ENCODE results near the gene LYSMD1. TPM values are rescaled to one million over a fixed set of nuclear protein-coding genes. Genes with fewer than 3 reads are reported as not detected.
A peak's percentile ranks its signal among the peaks of the same experiment; 100 is the strongest.
"Not testable (repeated sequence)": the region's sequence is repeated elsewhere in the genome, so short reads cannot be mapped to it uniquely, and the experiment has no call there.

Gene LYSMD1, protein sequence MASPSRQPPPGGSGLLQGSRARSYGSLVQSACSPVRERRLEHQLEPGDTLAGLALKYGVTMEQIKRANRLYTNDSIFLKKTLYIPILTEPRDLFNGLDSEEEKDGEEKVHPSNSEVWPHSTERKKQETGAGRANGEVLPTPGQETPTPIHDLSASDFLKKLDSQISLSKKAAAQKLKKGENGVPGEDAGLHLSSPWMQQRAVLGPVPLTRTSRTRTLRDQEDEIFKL
- total RNA-seq (2014; rRNA removed; shearing (Covaris generic); ENCODE audit: low replicate concordance) = 17.5 and 19.8 TPM in 2 replicates

DNA sequence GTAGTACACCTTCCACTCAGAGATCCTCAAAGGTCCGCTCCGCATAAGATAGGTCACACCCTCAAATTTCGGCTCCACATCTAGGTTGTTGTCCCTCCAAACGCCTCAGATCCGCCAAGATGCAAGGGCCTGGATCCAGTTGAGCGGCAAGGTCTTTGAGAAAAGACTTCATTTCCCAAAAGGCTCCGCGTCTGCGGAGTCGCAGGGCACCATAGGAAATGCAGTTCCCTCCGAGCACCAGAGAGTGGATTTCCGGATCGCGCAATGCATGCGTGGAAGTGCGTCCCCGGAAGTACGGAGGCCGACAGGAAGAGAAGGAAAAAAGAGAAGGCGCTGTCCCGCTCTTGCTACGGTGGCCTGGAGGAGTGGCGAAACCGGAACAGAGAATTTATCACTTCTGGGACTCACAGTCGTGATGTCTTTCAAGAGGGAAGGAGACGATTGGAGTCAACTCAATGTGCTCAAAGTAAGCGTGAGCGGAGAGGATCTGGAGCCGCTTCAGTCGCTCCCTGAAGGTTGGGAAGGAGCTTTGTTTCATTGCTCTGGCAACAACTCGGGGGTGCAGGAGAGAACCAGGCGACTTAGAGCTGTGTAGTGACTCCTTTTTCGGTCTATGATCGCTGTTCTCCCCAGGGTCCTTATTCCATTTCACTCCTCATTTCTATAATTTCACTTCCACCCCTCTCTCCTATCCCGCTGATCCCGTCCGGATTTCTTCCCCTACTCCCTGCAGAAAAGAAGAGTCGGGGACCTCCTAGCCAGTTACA lies at the start of gene LYSMD1, which contains the start of gene SCNM1:
LYSMD1 (minus strand) TSS at position 165 of the 767 bp plus-strand sequence. CDS start 644 bp downstream, outside the sequence.
SCNM1 (plus strand) TSS at position 407 of the 767 bp plus-strand sequence; CDS start at position 416, 9 bp downstream.
- in situ Hi-C loops (cut with HindIII; ENCODE audit: low pct_unique_long_range_greater_than_20kb, low sequenced_read_pairs) = no loop called here
- peak; percentile 97 for DNase-seq (ENCODE audit: low read depth)

- DNase-seq (ENCODE audit: low read depth) = no peak
Measured at GRCh38 chr1:151213560-151213959, 47.9 kb upstream of the LYSMD1 start.

GRCh38 chr1:151211972-151212705 lies 46.4 kb upstream of the LYSMD1 start:
- DNase-seq (ENCODE audit: low read depth) = no peak
- in situ Hi-C loops (cut with HindIII; ENCODE audit: low pct_unique_long_range_greater_than_20kb, low sequenced_read_pairs) = no loop called here

More at GRCh38 chr1:151213560-151213959, 47.9 kb upstream of the LYSMD1 start:
- in situ Hi-C loops (cut with HindIII; ENCODE audit: low pct_unique_long_range_greater_than_20kb, low sequenced_read_pairs) = no loop called here

GRCh38 chr1:151210830-151211229 lies 45.1 kb upstream of the LYSMD1 start:
- DNase-seq (ENCODE audit: low read depth) = peak; percentile 14
- in situ Hi-C loops (cut with HindIII; ENCODE audit: low pct_unique_long_range_greater_than_20kb, low sequenced_read_pairs) = no loop called here

- in situ Hi-C loops (cut with HindIII; ENCODE audit: low pct_unique_long_range_greater_than_20kb, low sequenced_read_pairs); DNase-seq (ENCODE audit: low read depth): not testable (repeated sequence)
Measured at GRCh38 chr1:151205381-151205965, 39.8 kb upstream of the LYSMD1 start.

GRCh38 chr1:151199873-151200581 lies 34.3 kb upstream of the LYSMD1 start:
- in situ Hi-C loops (cut with HindIII; ENCODE audit: low pct_unique_long_range_greater_than_20kb, low sequenced_read_pairs) = no loop called here
- DNase-seq (ENCODE audit: low read depth) = peak; percentile 62

- in situ Hi-C loops (cut with HindIII; ENCODE audit: low pct_unique_long_range_greater_than_20kb, low sequenced_read_pairs) = no loop called here
- peak; percentile 96 for DNase-seq (ENCODE audit: low read depth)
Measured at GRCh38 chr1:151198254-151199127, 32.8 kb upstream of the LYSMD1 start, which contains the start of gene PIP5K1A. PIP5K1A (plus strand) TSS chr1:151198552; CDS start chr1:151198997, 445 bp downstream.

DNA sequence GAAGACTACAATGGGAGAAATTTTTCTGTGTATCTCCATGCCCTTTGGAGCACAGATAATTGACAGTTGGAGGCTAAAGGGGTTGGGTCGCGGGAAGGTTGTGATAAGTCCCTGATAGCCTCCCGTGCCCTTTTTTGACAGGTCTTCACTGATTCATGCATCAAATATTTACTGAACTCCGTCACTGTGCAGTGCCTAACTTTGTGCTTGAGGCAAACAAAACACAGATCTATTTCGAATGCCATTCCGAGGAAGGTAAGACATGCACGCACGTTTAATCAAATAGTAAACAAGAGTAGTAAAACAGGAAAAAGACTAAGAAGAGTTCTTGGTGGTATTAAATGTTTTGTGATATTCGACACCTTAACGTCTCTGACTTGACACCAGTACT lies 32.2 kb upstream of the LYSMD1 start:
- in situ Hi-C loops (cut with HindIII; ENCODE audit: low pct_unique_long_range_greater_than_20kb, low sequenced_read_pairs) = no loop called here
- DNase-seq (ENCODE audit: low read depth) = no peak

GRCh38 chr1:151196292-151196800 lies 30.6 kb upstream of the LYSMD1 start:
- peak; percentile 89 for DNase-seq (ENCODE audit: low read depth)
- in situ Hi-C loops (cut with HindIII; ENCODE audit: low pct_unique_long_range_greater_than_20kb, low sequenced_read_pairs) = no loop called here

GRCh38 chr1:151194894-151195594 lies 29.3 kb upstream of the LYSMD1 start:
- DNase-seq (ENCODE audit: low read depth) = peak; percentile 82
- in situ Hi-C loops (cut with HindIII; ENCODE audit: low pct_unique_long_range_greater_than_20kb, low sequenced_read_pairs) = not testable (repeated sequence)

DNA sequence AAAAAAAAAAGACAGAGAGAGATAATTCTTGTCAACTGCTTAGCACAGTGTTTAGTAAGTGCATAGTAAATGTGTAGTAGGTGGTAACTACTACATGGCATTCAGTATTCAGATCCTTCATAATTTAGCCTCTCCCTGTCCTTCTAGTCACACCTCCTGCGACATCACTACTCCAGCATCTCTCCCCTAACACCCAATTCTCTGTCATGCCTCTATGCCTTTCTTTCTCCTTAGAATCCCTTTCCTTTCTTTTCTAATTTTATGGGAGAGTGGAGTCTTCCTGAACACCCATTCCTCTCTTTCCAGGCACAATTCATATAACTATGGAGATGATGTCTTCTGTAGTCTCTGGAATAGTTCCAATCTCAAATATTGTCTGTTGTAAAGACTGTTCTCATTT lies 28.2 kb upstream of the LYSMD1 start:
- DNase-seq (ENCODE audit: low read depth) = peak; percentile 29
- in situ Hi-C loops (cut with HindIII; ENCODE audit: low pct_unique_long_range_greater_than_20kb, low sequenced_read_pairs) = no loop called here

- no peak for DNase-seq (ENCODE audit: low read depth)
- in situ Hi-C loops (cut with HindIII; ENCODE audit: low pct_unique_long_range_greater_than_20kb, low sequenced_read_pairs) = no loop called here
Measured at GRCh38 chr1:151193304-151193703, 27.6 kb upstream of the LYSMD1 start.

DNA sequence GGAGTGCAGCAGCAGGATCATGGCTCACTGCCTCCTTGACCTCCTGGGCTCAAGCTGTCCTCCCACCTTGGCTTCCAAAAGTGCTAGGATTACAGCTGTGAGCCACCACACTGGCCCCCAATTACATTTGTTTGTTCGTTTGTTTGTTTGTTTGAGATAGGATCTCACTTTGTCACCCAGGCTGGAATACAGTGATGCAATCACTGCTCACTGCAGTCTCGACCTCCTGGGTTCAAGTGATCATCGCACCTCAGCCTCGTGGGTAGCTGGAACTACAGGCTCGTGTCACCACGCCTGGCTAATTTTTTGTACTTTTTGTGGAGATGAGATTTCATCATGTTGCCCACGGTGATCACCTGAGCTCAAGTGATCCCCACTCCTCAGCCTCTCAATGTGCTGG lies 26.3 kb upstream of the LYSMD1 start:
- in situ Hi-C loops (cut with HindIII; ENCODE audit: low pct_unique_long_range_greater_than_20kb, low sequenced_read_pairs) = no loop called here
- DNase-seq (ENCODE audit: low read depth) = no peak

DNA sequence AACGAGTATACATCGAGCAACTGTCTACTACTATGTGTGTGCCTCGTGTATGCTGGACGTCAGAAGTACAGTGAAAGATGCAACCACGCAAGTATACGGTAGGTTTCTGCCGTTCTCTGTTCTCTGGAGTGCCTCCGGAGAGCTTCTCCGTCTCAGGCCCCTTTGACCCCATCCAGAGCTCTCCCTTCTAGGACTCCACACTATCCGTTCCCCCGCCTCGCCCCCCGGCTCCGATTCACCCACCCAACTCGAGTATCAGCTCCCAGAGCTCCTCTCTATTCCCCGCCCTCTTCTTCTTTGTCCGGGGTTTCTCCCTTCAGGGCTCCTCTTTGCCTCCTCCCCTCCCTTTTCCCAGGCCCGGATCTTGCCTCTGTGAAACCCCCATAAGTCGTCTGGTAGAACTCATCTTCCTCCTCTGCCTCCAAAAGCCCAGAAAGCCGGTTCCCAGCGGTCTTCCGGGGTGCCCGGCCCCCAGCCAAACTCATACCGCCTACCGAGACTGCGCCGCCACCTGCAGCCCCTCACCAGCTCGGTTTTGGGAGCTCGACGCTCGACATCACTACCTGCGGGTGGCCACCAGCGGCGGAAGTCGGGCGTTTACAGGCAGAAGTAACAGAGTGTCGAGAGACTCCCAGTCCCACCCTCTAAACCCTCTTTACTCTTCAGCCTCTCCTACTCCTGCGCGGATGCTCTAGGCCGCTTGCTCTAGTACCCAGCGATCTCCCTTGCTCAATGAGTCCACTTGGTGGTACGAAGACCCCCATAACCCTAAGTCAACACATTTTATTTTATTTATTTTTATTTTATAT lies 24.1 kb upstream of the LYSMD1 start, which contains the start of gene VPS72:
VPS72 (minus strand) TSS at position 561 of the 809 bp plus-strand sequence; CDS start at position 485, 76 bp downstream.
- in situ Hi-C loops (cut with HindIII; ENCODE audit: low pct_unique_long_range_greater_than_20kb, low sequenced_read_pairs) = no loop called here
- peak; percentile 84 for DNase-seq (ENCODE audit: low read depth)

DNA sequence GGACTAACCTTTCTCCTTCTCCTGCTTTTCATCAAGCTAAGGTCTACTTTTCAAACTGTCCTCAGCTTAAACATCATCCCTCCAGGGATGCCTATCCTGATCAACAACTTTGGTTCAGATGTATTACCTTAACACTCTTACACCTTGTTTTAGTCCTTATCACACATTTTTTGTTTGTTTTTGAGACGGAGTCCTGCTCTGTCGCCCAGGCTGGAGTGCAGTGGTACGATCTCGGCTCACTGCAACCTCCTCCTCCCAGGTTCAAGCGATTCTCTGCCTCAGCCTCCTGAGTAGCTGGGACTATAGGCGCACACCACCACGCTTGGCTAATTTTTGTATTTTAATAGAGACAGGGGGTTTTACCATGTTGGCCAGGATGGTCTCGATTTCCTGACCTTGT lies 23.0 kb upstream of the LYSMD1 start:
- in situ Hi-C loops (cut with HindIII; ENCODE audit: low pct_unique_long_range_greater_than_20kb, low sequenced_read_pairs); DNase-seq (ENCODE audit: low read depth): not testable (repeated sequence)

Data from Caki2 (cell line).